HepG2 (cell line): ENCODE measurements around the gene SPACA6. TPM values are rescaled to one million over a fixed set of nuclear protein-coding genes. Genes with fewer than 3 reads are reported as not detected.

Experiments used
- ATAC-seq: fragments of 200-7000 bp; cut with Tn5 transposase; 3 replicates; pipeline ENCODE4 v1.9.1; 2020; ENCODE audit warnings: mild to moderate bottlenecking, moderate library complexity
- BruUV-seq: library from RNA; stranded (reverse); fragments of 400-500 nt; replicated peaks from 2 replicates; lab custom pipeline; 2021; lab: Mats Ljungman, UMichigan
- CTCF ChIA-PET: fragments of 300-600 bp; formaldehyde crosslinking; extraction: SDS; loops from one replicate; lab custom pipeline; 2021; ENCODE audit warnings: low total read pairs, inconsistent platforms, low intra/inter-chr PET ratio; lab: Yijun Ruan, JAX
- POLR2A ChIA-PET: fragments of 350-600 bp; sonication (Branson Sonifier 250); formaldehyde crosslinking; loops from one replicate; lab custom pipeline; 2020; ENCODE audit warnings: antibody characterized with exemption, inconsistent platforms; lab: Yijun Ruan, JAX
- DNase-seq: peaks from one replicate; pipeline ENCODE4 v3.0.0-alpha.2; 2015; ENCODE audit warnings: low spot score
- FAIRE-seq: peaks from 3 replicates; lab custom pipeline; 2011; peaks lifted over from hg19 to GRCh38; lab: Jason Lieb, UNC
- H2AFZ ChIP-seq: one replicate; pipeline ENCODE4 v1.6.1; 2011; ENCODE audit warnings: low read length, inconsistent platforms
- H3K27ac ChIP-seq: fragments of 300-600 bp; 3 replicates; pipeline ENCODE4 v1.8.0; 2011; ENCODE audit warnings: mixed run types, mild to moderate bottlenecking, mixed read lengths, low read length, inconsistent platforms; ENCODE audit not compliant: insufficient read depth; ENCODE audit errors: extremely low read length
- H3K27me3 ChIP-seq, 2 experiments: fragments of 200-600 bp in 1 of 2; 2 replicates in 1 of 2; 3 replicates in 1 of 2; pipeline versions ENCODE4 v1.6.0 to v1.8.0; 2011; ENCODE audit warnings: low read length in 2 of 2, mild to moderate bottlenecking in 2 of 2, moderate library complexity in 2 of 2, inconsistent platforms in 1 of 2; ENCODE audit not compliant: insufficient read depth in 2 of 2, control insufficient read depth in 1 of 2
- H3K36me3 ChIP-seq, 2 experiments: fragments of 200-600 bp in 1 of 2; replicated peaks in 1 of 2; 2 replicates in 1 of 2; 3 replicates in 1 of 2; pipeline versions ENCODE4 v1.5.1 to v1.8.0; 2011; ENCODE audit warnings: low read length in 2 of 2, inconsistent platforms in 1 of 2; ENCODE audit not compliant: insufficient read depth in 2 of 2, control insufficient read depth in 1 of 2
- H3K4me1 ChIP-seq: 2 replicates; pipeline ENCODE4 v1.5.1; 2012; ENCODE audit warnings: low read length, inconsistent platforms; ENCODE audit not compliant: insufficient read depth
- H3K4me2 ChIP-seq: 2 replicates; pipeline ENCODE4 v1.6.0; 2011; ENCODE audit warnings: low read depth, low read length, inconsistent platforms
- H3K4me3 ChIP-seq, 3 experiments: fragments of 200-600 bp in 1 of 3; sonication (generic), shearing (Covaris generic) in 1 of 3; replicated peaks in 1 of 3; 2 replicates each; pipeline ENCODE4 v1.5.1; 2011 to 2016; ENCODE audit warnings: low read length in 3 of 3, inconsistent platforms in 2 of 3, low read depth in 2 of 3, mild to moderate bottlenecking in 2 of 3, control low read depth in 1 of 3, mixed read lengths in 1 of 3; ENCODE audit not compliant: insufficient read depth in 1 of 3
- H3K79me2 ChIP-seq: one replicate; pipeline ENCODE4 v1.6.1; 2011; ENCODE audit warnings: low read length, inconsistent platforms; ENCODE audit not compliant: insufficient read depth
- H3K9ac ChIP-seq: 2 replicates; pipeline ENCODE4 v1.6.0; 2011; ENCODE audit warnings: mild to moderate bottlenecking, low read depth, low read length, inconsistent platforms; ENCODE audit not compliant: insufficient read depth
- H3K9me3 ChIP-seq: 2 replicates; pipeline ENCODE4 v1.5.1; 2012; ENCODE audit warnings: mild to moderate bottlenecking, low read length
- H4K20me1 ChIP-seq: 2 replicates; pipeline ENCODE4 v1.6.0; 2011; ENCODE audit warnings: inconsistent platforms, mild to moderate bottlenecking, low read length, moderate library complexity; ENCODE audit not compliant: insufficient read depth
- ARID3A ChIP-seq: IDR thresholded peaks from 2 replicates; pipeline ENCODE4 v1.6.1; 2012; ENCODE audit warnings: low read depth, low read length, improper control_type of control experiment
- JUND ChIP-seq: sonication (generic); formaldehyde crosslinking; IDR thresholded peaks from 2 replicates; pipeline ENCODE4 v1.8.0; 2022; ENCODE audit warnings: mild to moderate bottlenecking, missing genetic modification reagents
- NBN ChIP-seq: fragments of 450-650 bp; conservative IDR thresholded peaks from 2 replicates; pipeline ENCODE4 v1.6.1; 2017
- PHB2 ChIP-seq: fragments of 450-650 bp; IDR thresholded peaks from 2 replicates; pipeline ENCODE4 v1.6.1; 2018; ENCODE audit not compliant: partially characterized antibody
- RAD21 ChIP-seq: fragments of 450-650 bp; formaldehyde crosslinking; IDR thresholded peaks from 2 replicates; pipeline ENCODE4 v1.5.0; 2020; ENCODE audit warnings: mild to moderate bottlenecking
- RBAK ChIP-seq: sonication (generic); formaldehyde crosslinking; IDR thresholded peaks from 2 replicates; pipeline ENCODE4 v1.5.1; 2020; ENCODE audit warnings: mild to moderate bottlenecking, missing genetic modification reagents
- SATB2 ChIP-seq: sonication (generic); formaldehyde crosslinking; IDR thresholded peaks from 2 replicates; pipeline ENCODE4 v1.5.0; 2020; ENCODE audit warnings: missing genetic modification reagents
- SMARCE1 ChIP-seq: fragments of 450-650 bp; IDR thresholded peaks from 2 replicates; pipeline ENCODE4 v1.6.1; 2017; ENCODE audit warnings: borderline replicate concordance
- ZFP41 ChIP-seq: sonication (generic); formaldehyde crosslinking; IDR thresholded peaks from 2 replicates; pipeline ENCODE4 v1.4.0; 2020; ENCODE audit warnings: mild to moderate bottlenecking, missing genetic modification reagents, borderline replicate concordance
- ZFYVE20 ChIP-seq: sonication (generic); formaldehyde crosslinking; IDR thresholded peaks from 2 replicates; pipeline ENCODE4 v1.8.0; 2023; ENCODE audit warnings: low read depth, mild to moderate bottlenecking, moderate library complexity, missing genetic modification reagents, borderline replicate concordance
- ZKSCAN1 ChIP-seq: fragments of 150-350 bp; IDR thresholded peaks from 2 replicates; pipeline ENCODE4 v1.6.1; 2014; ENCODE audit warnings: low read length
- ZNF24 ChIP-seq: fragments of 450-650 bp; IDR thresholded peaks from 2 replicates; pipeline ENCODE4 v1.6.1; 2017; ENCODE audit warnings: antibody characterized with exemption, mild to moderate bottlenecking
- ZNF282 ChIP-seq: fragments of 450-650 bp; IDR thresholded peaks from 2 replicates; pipeline ENCODE4 v1.6.1; 2018; ENCODE audit not compliant: partially characterized antibody
- ZNF709 ChIP-seq: sonication (generic); formaldehyde crosslinking; IDR thresholded peaks from 2 replicates; pipeline ENCODE4 v1.5.0; 2020; ENCODE audit warnings: mild to moderate bottlenecking, missing genetic modification reagents
- ZSCAN21 ChIP-seq: sonication (generic); formaldehyde crosslinking; IDR thresholded peaks from 2 replicates; pipeline ENCODE4 v1.8.0; 2022; ENCODE audit warnings: mild to moderate bottlenecking, missing genetic modification reagents, moderate library complexity, borderline replicate concordance
- whole genome bisulfite sequencing: methylation state at CpG from one replicate; pipeline ENCODE4 v1.1.6; 2017; ENCODE audit warnings: low lambda C conversion rate; 5-methylcytosine and 5-hydroxymethylcytosine counted together
- in situ Hi-C: cut with HindIII; loops from 2 replicates; pipeline ENCODE4 v1.10.0; 2017; ENCODE audit warnings: low pct_unique_long_range_greater_than_20kb; ENCODE audit not compliant: extremely low pct_ligation_motif_present
- intact Hi-C: fragments of 100-400 bp; cut with micrococcal nuclease; formaldehyde crosslinking; loops from one replicate; pipeline ENCODE4 v1.10.0; 2022; ENCODE audit not compliant: unreplicated experiment
- polyA plus RNA-seq, 8 experiments: library from polyadenylated mRNA; depleted of rRNA in 3 of 8; stranded (reverse) in 7 of 8; unstranded in 1 of 8; fragments of >200 nt; fragmentation: Illumina TruSeq in 4 of 8; extraction: Trizol in 4 of 8; gene quantifications; 2 replicates each; pipeline versions ENCODE4 v1.2.1 to v1.2.3, GENCODE V29; 2011 to 2016; ENCODE audit warnings: low read depth in 4 of 8, missing spikeins in 1 of 8, mixed read lengths in 1 of 8; ENCODE audit not compliant: insufficient read depth in 1 of 8
- total RNA-seq, 5 experiments: library from RNA; depleted of rRNA; stranded (reverse); fragments of >200 nt; fragmentation: Illumina TruSeq; extraction: Trizol; gene quantifications; 2 replicates each; pipeline ENCODE4 v1.2.3, GENCODE V29; 2016; ENCODE audit warnings: low read depth in 1 of 5
- TF ChIP-seq, protein P1 (sequence below): sonication (generic); formaldehyde crosslinking; IDR thresholded peaks from 2 replicates; pipeline ENCODE4 v1.4.0; 2020; ENCODE audit warnings: missing genetic modification reagents
- TF ChIP-seq, protein P2 (sequence below): sonication (generic); formaldehyde crosslinking; IDR thresholded peaks from 2 replicates; pipeline ENCODE4 v1.9.0; 2022; ENCODE audit warnings: low read depth, missing genetic modification reagents

SPACA6 gene
- total and polyA plus RNA-seq, 2 of the 13 experiments (the other 11 are each of a cell fraction or from before 2014, with no cell fraction given), result 1.4 to 2.2 TPM

DNA sequence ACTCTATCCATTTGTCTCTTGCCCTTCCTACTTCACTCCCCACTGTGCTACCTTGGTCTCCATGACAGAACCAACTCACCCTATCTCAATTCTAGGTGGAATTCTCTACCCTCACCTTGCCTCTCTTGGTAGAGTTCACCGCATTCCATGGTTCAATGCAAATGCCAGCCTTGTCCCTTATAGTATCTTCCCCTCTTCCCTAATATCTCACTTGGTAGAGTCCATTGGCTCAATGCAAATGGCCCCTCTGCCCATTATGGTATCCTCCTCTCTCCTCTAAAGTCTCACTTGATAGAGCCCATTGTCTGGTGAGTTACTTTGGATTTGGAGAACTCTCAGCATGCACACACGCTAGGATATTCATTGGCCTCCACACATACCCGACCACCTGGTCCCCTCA is 22.7 kb downstream of the SPACA6 start:
- BruUV-seq, result no TSS peak
- Histone ChIP-seq H3K4me3 (no peak overlapping the region), H2AFZ (no peak overlapping the region), H3K27ac (no peak overlapping the region), H3K4me2 (no peak overlapping the region), H3K9me3 (no peaks in the 10 kb centered on the region), H3K9ac (no peak overlapping the region), H3K27me3 (no peaks in the 10 kb centered on the region), H4K20me1 (no peaks in the 10 kb centered on the region), H3K79me2 (no peaks in the 10 kb centered on the region), H3K36me3 (no peaks in the 10 kb centered on the region), H3K4me1 (no peaks in the 10 kb centered on the region)
- ATAC-seq (no peak), DNase-seq (no peak), FAIRE-seq (no peak)
- POLR2A ChIA-PET, result no interaction called here
- TF ChIP-seq PHB2 (no peak), ZNF282 (no peak)
- TF ChIP-seq, protein P1, sequence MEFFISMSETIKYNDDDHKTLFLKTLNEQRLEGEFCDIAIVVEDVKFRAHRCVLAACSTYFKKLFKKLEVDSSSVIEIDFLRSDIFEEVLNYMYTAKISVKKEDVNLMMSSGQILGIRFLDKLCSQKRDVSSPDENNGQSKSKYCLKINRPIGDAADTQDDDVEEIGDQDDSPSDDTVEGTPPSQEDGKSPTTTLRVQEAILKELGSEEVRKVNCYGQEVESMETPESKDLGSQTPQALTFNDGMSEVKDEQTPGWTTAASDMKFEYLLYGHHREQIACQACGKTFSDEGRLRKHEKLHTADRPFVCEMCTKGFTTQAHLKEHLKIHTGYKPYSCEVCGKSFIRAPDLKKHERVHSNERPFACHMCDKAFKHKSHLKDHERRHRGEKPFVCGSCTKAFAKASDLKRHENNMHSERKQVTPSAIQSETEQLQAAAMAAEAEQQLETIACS (CRISPR knock-in tag), result no peak
- CTCF ChIA-PET, result no interaction called here
- in situ Hi-C loops (no loop called here), intact Hi-C loops (no loop called here)
- WGBS, result 31% methylated on average over 3 of the region's 3 CpGs

DNA sequence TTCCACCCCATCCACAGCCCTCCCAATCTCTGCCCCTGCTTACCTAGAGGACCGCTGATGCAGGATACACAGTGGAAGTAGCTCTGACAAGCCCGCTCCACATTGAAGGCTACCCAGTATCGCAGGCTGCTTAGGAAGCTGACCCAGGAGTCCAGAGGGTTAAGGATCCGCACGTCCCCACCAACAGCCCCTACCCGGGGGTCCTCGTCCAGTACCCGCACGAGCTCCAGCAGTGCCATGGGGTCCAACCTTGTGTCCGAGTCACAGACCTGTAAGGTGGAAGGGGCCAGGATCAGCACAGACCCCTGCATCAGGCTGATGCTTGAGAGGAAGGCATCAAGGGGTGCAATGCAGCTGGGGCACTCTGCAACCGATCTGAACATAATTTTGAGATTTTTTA is 23.8 kb downstream of the SPACA6 start:
- no peak overlapping the region for H3K4me2 ChIP-seq
- H3K9ac ChIP-seq, result no peak overlapping the region
- H3K27me3 ChIP-seq, result peaks cover 0 to 4% of the 10 kb centered on the region in 2 experiments; a peak in 1 of 5 replicates
- CTCF ChIA-PET, result no interaction called here
- no peak for FAIRE-seq
- 17% methylated on average over 4 of the region's 11 CpGs for WGBS
- no peak overlapping the region for H2AFZ ChIP-seq
- no TSS peak for BruUV-seq
- no peaks in the 10 kb centered on the region for H3K36me3 ChIP-seq
- in situ Hi-C loops (no loop called here), intact Hi-C loops (no loop called here)
- no peaks in the 10 kb centered on the region for H3K9me3 ChIP-seq
- POLR2A ChIA-PET, result no interaction called here
- H3K27ac ChIP-seq, result no peak overlapping the region
- H4K20me1 ChIP-seq, result no peaks in the 10 kb centered on the region
- no peak overlapping the region for H3K4me3 ChIP-seq
- no peaks in the 10 kb centered on the region for H3K4me1 ChIP-seq
- ATAC-seq, result no peak
- H3K79me2 ChIP-seq, result no peaks in the 10 kb centered on the region
- DNase-seq, result no peak
- TF ChIP-seq RBAK (CRISPR knock-in tag) (no peak), ZFYVE20 (CRISPR knock-in tag) (no peak), ZSCAN21 (CRISPR knock-in tag) (no peak), JUND (no peak), ARID3A (no peak), NBN (no peak), ZNF24 (no peak), SATB2 (CRISPR knock-in tag) (no peak), ZKSCAN1 (no peak), ZFP41 (CRISPR knock-in tag) (no peak), RAD21 (no peak), SMARCE1 (no peak), ZNF709 (CRISPR knock-in tag) (no peak)
- TF ChIP-seq, protein P2, sequence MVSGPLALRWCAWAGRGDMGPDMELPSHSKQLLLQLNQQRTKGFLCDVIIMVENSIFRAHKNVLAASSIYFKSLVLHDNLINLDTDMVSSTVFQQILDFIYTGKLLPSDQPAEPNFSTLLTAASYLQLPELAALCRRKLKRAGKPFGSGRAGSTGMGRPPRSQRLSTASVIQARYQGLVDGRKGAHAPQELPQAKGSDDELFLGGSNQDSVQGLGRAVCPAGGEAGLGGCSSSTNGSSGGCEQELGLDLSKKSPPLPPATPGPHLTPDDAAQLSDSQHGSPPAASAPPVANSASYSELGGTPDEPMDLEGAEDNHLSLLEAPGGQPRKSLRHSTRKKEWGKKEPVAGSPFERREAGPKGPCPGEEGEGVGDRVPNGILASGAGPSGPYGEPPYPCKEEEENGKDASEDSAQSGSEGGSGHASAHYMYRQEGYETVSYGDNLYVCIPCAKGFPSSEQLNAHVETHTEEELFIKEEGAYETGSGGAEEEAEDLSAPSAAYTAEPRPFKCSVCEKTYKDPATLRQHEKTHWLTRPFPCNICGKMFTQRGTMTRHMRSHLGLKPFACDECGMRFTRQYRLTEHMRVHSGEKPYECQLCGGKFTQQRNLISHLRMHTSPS, result no peak
